GM19240 (cell line): ENCODE data around the gene LIAS.
"Not testable (repeated sequence)": the region's sequence is repeated elsewhere in the genome, so short reads cannot be mapped to it uniquely, and the experiment has no call there.

Experiments used
- DNase-seq: peaks from one replicate; pipeline ENCODE4 v3.0.0; 2011; ENCODE audit warnings: low spot score; ENCODE audit not compliant: insufficient read length

LIAS gene

DNA sequence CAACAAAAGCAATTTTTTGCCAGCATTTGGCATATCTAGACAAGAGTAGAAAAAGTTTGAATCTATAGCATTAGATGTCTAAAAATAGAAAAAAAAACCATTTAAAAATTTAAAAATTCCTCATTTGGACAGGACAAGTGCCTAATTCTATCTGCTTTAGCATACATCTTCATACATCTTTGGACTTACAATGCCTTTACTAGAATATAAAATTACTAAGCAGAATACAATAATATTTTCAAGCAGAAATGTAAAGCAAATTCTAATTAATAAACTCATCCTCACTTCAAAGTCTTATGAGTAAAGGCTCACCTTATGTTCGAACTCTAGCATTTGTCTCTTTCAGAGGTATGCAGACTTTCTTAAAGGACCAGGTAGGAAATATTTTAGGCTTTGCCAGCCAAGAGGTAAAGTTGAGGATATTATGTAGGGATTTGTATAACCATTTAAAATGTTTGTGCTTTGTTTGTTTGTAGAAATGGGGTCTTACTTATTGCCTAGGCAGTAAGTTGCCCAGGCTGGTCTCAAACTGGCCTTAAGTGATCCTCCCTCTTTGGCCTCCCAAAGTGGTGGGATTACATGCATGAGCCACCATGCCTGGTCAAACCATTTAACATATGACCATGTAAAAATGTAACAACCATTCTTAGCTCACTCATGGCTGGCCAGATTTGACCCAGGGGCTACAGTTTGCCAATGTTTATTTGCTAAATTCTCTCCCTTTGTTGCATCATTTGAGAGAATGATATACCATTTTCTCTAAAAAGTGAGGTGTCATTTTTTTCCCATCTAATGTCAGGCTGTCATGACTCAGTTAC, 39.3 kb downstream of the LIAS start:
- DNase-seq = no peak

DNA sequence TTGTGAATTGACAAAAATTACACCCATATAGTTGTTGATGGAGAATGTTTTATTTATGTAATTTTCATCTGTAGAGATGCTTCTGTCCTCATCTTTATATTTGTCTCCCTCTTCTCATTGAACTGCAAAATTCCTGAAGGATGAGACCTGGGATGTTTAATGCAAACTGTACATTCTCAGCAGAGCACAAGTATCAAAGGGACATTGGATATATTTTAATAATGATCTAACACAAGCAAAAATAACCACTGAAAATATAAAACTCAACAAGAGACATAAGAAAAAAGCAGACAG, 39.8 kb downstream of the LIAS start:
- DNase-seq = no peak

DNA sequence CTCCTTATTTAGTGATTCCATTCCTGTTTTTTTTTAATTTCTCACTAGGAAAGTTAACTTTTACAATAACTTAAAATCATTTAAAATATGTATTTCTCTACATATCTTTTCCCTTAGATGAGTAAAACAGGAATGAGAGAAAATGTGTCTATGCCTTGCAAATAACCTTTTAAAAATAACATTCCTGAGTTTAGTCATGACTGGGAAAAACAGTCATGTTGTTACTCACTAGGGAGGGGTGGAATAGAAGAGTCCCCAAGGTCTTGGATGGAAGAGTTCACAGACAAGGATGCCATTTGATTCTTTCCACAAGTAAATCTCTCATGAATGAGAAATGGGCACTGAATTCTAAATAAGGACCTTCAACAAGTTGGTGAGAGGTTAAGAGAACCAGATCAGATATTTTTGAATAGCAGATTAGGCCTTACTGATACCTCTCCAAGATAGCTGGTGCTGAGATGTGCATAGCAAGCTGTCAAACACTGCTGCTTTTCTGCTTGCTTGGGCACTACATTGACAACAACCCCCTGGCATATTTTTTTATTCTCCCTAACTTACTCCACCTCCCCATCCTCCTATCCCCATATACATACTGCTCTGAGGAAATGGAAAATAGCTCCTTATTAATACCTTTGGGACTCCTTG, 43.3 kb downstream of the LIAS start:
- no peak for DNase-seq

DNA sequence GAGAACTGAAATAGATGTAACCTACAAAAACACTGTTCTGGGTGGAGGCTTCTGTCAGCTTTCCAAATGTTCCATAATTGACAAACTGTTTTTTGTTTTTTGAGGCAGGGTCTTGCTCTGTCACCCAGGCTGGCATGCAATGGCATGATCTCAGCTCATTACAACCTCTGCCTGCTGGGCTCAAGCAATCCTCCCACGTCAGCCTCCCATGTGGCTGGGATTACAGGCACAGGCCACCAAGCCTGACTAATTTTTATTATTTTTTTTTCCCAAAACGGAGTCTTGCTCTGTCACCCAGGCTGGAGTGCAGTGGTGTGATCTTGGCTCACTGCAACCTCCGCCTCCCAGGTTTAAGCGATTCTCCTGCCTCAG, 43.8 kb downstream of the LIAS start:
- not testable (repeated sequence) for DNase-seq

DNA sequence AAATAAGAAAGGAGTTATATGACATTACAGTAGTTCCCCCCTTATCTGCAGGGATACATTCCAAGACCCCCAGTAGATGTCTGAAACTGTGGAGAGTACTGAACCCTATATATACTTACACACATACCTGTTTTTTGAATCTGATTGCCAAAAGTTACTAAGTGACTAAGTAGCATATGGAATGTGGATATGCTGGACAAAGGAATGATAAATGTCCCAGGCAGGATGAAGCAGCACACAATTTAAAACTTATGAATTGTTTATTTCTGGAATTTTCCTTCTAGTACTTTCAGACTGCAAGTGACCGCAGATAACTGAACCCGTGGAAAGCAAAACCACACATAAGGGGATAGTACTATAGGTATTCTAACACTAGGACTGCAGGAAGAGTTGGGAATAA, 45.7 kb downstream of the LIAS start:
- no peak for DNase-seq

DNA sequence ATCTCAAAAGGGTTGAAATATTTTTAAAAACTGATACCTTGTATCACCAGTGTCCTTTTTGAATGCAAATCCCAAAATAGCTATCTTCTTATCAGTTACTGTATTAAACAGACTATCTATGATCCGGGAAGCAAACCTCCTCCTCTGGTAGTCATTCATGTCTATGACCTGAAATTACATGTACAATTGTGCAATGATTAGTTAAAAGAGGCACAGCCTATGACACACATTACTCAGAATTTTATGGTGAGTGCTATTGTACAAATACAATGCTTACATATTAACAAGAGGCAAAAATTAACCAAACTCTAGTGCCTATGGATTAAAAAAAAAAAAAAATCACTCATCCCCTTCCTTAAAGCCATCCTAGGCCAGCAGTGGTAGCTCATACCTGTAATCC, 46.7 kb downstream of the LIAS start:
- DNase-seq = no peak

DNA sequence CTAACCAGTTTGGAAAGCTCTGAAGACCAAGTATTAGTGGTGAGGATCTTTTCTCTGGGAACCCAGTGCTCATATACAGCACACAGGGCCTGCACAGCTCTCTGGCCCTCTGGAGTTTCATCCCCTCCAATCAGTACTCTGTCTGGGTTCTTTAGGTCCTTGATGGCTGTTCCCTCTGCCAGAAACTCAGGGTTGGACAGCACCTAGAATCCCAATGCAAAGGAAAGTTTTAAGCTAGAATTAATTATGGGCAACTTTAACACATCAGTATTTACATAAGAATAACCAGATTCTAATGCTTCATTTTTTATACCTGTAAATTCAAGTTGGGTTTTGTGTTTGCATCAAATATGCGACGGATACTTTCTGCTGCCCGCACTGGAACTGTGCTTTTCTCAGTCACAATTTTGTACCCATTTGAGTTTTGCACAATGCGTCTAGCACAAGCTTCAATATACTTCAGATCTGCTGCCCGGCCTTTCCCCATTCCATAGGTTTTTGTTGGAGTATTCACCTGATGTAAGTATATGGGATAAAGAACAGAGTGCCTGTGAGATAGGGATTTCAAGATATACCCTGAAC, 51.6 kb downstream of the LIAS start:
- no peak for DNase-seq

DNA sequence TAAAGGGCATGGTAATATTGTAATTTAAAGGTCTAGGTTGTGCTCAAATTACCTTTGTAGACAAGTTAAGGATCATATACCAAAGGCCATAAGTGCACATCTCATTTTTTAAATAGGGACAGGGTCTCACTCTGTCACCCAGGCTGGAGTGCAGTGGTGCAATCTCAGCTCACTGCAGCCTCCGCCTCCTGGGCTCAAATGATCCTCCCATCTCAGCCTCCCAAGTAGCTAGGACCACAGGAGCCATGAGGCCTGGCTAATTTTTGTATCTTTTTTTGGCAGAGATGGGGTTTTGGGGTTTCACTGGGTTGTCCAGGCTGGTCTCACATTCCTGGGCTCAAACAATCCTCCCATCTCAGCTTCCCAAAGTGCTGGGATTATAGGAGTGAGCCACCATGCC, 55.4 kb downstream of the LIAS start:
- not testable (repeated sequence) for DNase-seq

DNA sequence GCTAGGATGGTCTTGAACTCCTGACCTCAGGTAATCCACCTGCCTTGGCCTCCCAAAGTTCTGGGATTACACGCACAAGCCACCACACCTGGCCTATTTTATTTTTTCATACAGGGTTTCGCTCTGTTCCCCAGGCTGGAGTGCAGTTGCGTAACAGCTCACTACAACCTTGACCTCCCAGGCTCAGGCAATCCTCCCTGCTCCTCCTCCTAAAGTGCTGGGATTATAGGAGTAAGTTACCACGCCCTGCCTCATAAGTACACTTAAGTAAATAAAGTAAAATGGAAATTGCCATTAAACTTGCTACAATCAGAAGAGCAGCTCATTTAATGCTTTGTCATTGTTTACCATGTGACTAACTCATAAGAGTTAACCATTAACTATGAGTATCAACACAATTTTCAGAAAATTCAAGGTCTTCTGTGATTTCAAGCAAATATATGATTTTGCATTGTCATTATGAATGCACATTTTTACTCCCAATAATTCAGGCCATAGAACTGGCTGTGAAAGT, 56.1 kb downstream of the LIAS start:
- DNase-seq = no peak

DNA sequence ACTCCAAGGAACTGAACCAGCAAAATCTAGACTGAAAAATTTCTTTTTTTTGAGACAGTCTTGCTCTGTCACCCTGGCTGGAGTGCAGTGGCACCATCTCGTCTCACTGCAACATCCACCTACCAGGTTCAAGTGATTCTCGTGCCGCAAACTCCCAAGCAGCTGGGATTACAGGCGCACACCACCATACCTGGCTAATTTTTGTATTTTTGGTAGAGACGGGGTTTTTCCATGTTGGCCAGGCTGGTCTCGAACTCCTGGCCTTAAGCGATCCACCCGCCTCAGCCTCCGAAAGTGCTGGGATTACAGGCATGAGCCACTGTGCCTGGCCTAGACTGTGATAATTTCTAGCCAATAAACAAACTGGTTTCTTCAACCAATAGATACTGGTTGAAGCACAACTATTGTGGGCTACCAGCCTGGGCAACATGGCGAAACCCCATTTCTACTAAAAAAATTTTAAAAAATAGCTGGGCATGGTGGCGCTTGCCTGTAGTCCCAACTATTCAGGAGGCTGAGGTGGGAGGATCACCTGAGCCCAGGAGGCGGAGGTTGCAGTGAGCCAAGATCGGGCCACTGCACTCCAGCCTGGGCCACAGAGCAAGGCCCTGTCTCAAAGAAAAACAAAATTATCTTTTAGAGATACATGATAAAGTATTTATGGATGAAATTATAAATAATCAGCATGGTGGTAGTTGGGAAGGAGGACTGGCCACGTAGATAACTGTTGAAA, 57.0 kb downstream of the LIAS start:
- DNase-seq = not testable (repeated sequence)

DNA sequence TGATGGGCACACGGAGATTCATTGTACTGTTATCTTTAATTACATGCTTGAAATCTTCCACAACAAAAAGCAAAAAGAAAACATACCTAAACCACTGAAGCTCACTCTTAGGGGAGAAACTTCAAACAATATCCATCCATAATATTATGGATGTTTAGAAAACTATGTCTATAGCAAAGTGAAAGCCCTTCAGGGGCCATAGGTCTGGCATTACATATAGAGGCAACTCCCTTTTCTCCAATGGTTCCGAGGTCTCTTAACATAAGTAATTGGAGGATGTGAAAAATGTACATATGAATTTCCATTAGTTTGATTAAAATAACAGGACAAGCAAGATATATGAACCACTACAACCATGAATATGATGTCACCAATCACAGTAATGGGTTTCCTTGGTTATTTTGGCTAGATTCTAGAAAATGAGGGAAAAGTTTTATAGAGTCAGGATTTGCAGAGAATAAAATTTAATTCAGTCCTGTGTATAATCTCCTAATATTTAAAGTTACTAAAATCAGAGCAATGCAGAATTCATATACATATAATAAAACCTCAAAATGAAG, 57.6 kb downstream of the LIAS start:
- DNase-seq = no peak

DNA sequence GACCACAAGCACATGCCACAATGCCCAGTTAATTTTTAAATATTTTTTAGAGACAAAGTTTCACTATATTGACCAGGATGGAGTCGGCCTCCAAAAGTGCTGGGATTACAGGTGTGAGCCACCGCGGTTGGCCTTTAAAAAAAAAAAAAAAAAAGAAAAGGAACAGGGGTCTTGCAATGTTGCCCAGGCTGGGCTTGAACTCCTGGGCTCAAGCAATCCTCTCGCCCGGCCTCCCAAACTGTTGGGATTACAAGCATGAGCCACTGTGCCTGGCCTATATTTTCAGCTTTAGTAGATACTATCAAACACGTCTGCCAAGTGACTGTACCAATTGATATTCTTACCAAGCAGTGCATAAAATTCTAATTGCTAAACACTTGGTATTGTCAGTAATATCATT, 59.6 kb downstream of the LIAS start:
- no peak for DNase-seq

DNA sequence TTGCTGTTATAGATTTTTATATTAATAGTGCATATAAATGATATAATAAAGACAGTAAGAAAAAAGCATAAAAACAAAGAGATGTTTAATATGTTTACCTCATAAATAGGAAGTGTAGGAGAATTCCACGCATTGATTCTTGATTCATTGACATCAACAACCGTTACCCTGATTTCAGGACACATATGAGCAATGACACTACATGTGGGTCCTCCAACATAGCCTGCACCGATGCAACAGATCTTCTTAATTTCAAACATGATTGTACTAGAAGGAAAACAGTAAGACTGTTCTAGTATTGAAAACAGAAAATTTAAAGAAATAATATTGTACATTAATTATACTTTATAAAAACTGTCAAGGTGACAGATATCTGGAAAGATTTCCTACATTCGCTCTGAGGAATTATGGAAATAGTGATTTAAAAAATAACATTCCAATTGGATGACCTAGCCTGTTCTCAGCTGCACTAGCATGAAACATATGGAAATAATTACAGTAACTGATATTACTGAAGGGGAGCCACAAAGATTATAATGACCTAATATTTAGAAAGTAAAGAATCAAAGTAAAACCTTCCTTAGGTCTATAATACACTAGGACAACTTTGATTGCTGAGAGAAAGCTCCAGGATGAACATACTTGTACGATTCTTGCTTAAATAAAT, 62.5 kb downstream of the LIAS start:
- no peak for DNase-seq

DNA sequence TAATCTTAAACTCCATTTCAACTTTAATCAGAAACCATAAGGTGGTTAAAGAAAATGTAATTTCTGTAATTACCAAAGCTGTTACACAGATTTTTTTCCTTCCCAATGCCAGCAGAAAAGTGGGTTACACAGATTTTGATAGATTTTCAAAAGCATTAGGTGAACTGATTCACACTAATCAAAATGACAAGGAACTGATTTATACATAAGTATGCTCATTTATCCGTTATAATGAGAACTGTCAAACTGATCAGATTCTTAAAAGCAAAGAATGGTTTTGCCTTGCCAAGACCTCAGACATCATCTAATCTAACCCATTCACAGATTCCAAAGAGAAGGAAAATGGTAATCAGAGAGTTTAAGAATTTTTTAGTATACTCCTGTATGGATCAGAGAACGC, 63.2 kb downstream of the LIAS start:
- no peak for DNase-seq

DNA sequence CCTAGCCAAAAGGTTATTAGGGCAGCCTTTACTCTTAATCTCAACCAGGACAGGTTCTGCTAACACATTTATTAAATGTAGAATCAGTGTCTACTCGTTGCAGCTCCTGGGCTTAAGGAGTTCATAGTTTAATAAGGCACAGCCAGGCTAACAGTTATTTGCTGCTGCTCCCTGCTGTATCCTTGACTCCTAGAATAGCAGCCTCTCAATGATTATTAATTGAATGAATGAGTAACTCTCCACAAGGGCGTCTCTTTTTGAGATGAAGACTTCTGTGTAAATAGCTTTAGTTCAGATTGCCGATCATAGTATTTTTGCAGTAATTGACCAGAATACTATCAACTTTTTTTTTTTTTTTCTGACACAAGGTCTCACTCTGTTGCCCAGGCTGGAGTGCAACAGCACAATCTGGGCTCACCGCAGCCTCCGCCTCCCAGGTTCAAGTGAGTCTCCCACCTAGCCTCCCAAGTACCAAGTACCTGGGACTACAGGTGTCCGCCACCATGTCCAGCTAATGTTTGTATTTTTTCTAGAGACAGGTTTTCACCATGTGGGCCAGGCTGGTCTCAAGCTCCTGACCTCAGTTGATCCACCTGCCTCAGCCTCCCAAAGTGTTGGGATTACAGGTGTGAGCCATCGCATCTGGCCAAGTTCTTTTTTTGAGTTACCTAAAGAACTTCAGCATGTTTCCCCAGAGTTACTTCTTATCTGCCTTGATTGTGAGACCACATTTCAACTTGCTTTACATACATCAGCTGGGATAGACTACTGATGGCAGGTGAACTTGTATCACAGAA, 65.5 kb downstream of the LIAS start:
- DNase-seq = no peak

DNA sequence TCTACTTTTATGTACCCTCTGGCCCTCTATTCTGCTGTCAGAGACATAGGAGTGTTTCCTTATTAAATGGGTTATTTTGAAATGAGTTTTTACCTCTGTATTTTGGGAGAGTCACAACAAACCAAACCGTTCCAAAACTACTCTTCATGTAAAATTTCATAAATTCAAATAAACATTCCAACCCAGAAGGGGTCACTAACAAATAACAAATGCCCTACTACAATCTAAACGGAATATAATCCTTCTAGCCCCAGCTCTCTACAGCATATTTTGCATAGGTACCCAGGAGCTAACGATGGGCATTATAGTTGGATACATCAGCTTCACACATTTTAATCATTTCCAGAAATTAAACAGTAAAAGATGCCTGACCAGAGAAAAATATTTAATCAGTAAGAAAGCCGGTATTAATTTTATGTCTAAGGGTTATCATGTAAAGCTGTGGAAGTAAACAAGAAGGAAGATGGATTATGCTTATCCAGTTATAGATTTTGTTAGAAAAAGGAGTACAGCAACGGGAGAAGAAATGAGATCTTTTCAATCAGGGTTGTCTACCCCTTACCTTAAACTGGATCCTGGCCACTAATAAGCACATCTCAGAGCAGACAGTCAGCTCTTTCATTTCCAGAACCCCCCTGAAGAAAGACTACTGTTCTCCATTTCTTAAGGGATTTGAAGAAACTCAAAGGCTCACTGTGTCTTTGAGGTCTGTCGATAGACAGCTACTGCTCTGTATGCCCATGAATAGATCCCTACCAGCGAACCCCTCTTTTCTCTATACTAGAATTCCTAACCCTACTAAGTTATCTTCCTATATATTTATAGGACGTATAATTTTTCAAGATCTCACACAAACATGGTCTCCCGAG, 67.2 kb downstream of the LIAS start:
- DNase-seq = no peak

DNA sequence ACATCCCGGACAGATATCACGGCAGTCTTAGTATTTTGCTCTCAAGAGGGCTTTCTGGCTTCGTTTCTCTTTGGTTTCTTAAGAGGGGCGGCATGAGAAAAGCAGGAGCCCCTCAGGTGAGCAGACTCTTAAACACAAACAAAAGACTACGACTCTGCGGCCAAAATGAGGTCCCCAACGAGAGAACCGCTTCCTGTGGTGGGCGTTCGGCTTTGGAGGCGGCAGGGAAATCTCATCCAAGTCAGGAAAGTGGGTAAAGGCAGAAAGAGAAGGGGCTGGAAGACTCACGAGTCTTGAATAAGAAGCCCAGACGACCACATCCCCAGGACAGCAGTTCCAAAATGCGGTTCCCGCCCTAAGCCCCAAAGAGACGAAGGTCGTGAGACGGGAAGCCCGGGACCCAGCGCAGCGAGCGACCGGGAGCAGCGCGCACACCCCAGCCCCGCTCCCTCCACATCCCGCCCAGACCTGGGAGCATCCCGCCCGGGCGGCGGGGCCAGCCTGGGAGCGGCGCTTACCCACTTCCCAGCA, 68.0 kb downstream of the LIAS start:
- DNase-seq = peak; percentile 6

DNA sequence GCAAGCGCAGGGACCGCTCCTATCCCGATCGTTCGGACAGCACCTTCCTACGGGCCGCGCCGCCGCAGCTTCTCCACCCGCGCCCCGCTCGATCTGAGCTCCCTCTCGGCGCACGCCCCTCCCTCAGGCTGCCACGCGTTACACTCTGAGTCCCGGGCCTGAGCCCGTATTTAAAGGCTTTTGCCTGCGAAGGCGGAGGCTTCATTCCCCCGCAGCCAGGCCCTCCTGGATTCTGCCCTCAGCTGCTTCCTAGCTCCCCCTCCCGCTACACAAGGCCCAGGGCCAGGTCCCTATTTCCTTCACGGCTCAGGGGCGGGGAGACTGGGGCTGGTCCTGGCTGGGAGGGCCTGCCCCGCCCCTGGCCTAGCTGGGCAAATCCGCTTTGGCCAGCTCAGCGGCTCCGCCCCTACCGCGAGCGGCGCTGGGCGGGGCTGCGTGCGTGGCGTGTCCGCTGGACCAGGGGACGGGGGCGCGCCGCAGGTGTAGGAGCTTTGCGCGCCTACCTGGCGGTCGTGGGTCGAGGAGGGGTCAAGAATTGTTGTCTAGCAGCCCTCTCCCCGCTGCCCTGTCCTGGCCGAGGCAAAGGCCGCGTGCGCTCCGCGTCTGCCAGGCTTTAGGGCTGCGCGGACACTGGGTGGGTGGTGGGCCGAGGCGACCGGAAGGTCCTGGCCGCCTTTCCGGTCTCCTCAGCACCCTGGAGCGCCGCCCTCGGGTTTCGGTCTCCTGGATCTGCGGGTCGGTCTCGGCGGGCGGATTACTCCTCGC, 68.6 kb downstream of the LIAS start, which contains the start of gene UGDH:
TSS of gene UGDH (minus strand) at position 144 of the 765 bp plus-strand sequence. CDS start 5,927 bp downstream, outside the sequence.
- peak; percentile 94 for DNase-seq
